Naive B cell (primary cell): ENCODE results near the gene MCF2L. TPM values are rescaled to one million over a fixed set of nuclear protein-coding genes. Genes with fewer than 3 reads are reported as not detected.
"Not testable (repeated sequence)": the region's sequence is repeated elsewhere in the genome, so short reads cannot be mapped to it uniquely, and the experiment has no call there.

ENCODE experiments used
- ATAC-seq, 2 donors: fragments of 150-1000 bp; cut with Tn5 transposase; 2 replicates each; pipeline ENCODE4 v1.10.0; 2021; ENCODE audit warnings: low read depth in 2 of 2, mild to moderate bottlenecking in 2 of 2, moderate library complexity in 2 of 2
- DNase-seq: peaks from one replicate; pipeline ENCODE4 v3.0.0; 2022
- H3K27ac Mint-ChIP-seq, 6 donors: one replicate each; pipeline ENCODE4 v1.8.0; 2020 to 2022; ENCODE audit warnings: mild to moderate bottlenecking in 6 of 6, mixed read lengths in 6 of 6, moderate library complexity in 5 of 6, inconsistent platforms in 2 of 6
- H3K27me3 Mint-ChIP-seq, 3 donors: one replicate each; pipeline ENCODE4 v1.8.0; 2021 to 2022; ENCODE audit warnings: mixed read lengths in 3 of 3, mild to moderate bottlenecking in 1 of 3
- H3K36me3 Mint-ChIP-seq, 2 donors: one replicate each; pipeline ENCODE4 v1.8.0; 2020 to 2022; ENCODE audit warnings: mixed read lengths in 2 of 2, inconsistent platforms in 1 of 2, mild to moderate bottlenecking in 1 of 2
- H3K4me1 Mint-ChIP-seq, 3 donors: one replicate each; pipeline ENCODE4 v1.8.0; 2020 to 2022; ENCODE audit warnings: mixed read lengths in 3 of 3, inconsistent platforms in 1 of 3, mild to moderate bottlenecking in 1 of 3, moderate library complexity in 1 of 3
- H3K4me3 Mint-ChIP-seq, 8 donors: one replicate each; pipeline ENCODE4 v1.8.0; 2020 to 2022; ENCODE audit warnings: mild to moderate bottlenecking in 8 of 8, mixed read lengths in 8 of 8, moderate library complexity in 8 of 8, inconsistent platforms in 2 of 8
- H3K9me3 Mint-ChIP-seq, 7 donors: one replicate each; pipeline ENCODE4 v1.8.0; 2020 to 2022; ENCODE audit warnings: mixed read lengths in 7 of 7, mild to moderate bottlenecking in 5 of 7, inconsistent platforms in 2 of 7, moderate library complexity in 1 of 7
- polyA plus RNA-seq, 6 donors: library from polyadenylated mRNA; unstranded; fragments of 300-500 nt; fragmentation: Illumina TruSeq; gene quantifications; one replicate each; pipeline ENCODE4 v1.2.3, GENCODE V29; 2021; ENCODE audit warnings: low read depth in 6 of 6

The MCF2L gene
- polyA plus RNA-seq, 6 donors from 2014 or later: 2.1 to 4.7 (median 4.2) TPM

- H3K27ac Mint-ChIP-seq: no peak overlapping the region
- DNase-seq: no peak
- H3K36me3 Mint-ChIP-seq: peaks cover 8 to 19% of the 10 kb centered on the region in 2 donors
- peaks cover 0 to 6% (median 3%) of the 10 kb centered on the region in 7 donors for H3K9me3 Mint-ChIP-seq
- ATAC-seq: no peak
- H3K4me3 Mint-ChIP-seq: no peak overlapping the region
- peaks cover 11 to 43% (median 34%) of the 10 kb centered on the region in 3 donors for H3K27me3 Mint-ChIP-seq
- peaks cover 18 to 32% (median 22%) of the 10 kb centered on the region in 3 donors for H3K4me1 Mint-ChIP-seq
Observed at GRCh38 chr13:112933649-112934048, 35.4 kb upstream of the MCF2L start.

- ATAC-seq (no peak), DNase-seq (no peak)
- Mint-ChIP-seq H3K9me3 (peaks cover 0 to 6% (median 3%) of the 10 kb centered on the region in 7 donors), H3K4me3 (no peak overlapping the region), H3K4me1 (peaks cover 14 to 30% (median 21%) of the 10 kb centered on the region in 3 donors), H3K36me3 (peaks cover 8 to 19% of the 10 kb centered on the region in 2 donors), H3K27me3 (peaks cover 9 to 38% (median 34%) of the 10 kb centered on the region in 3 donors), H3K27ac (peak overlapping the region in 1 of 6 donors; percentile 24)
Observed at GRCh38 chr13:112934078-112934477, 34.9 kb upstream of the MCF2L start.

GRCh38 chr13:112938680-112939079, 30.3 kb upstream of the MCF2L start:
- no peak overlapping the region for H3K4me3 Mint-ChIP-seq
- ATAC-seq (no peak), DNase-seq (no peak)
- peaks cover 11 to 18% (median 15%) of the 10 kb centered on the region in 3 donors for H3K4me1 Mint-ChIP-seq
- peaks cover 4 to 8% of the 10 kb centered on the region in 2 donors for H3K36me3 Mint-ChIP-seq
- H3K27me3 Mint-ChIP-seq: peaks cover 9 to 26% (median 22%) of the 10 kb centered on the region in 3 donors
- H3K9me3 Mint-ChIP-seq: peaks cover 0 to 6% (median 3%) of the 10 kb centered on the region in 7 donors
- H3K27ac Mint-ChIP-seq: no peak overlapping the region

GRCh38 chr13:112940236-112940635, 28.8 kb upstream of the MCF2L start:
- peaks cover 0 to 6% (median 3%) of the 10 kb centered on the region in 7 donors for H3K9me3 Mint-ChIP-seq
- H3K36me3 Mint-ChIP-seq: peaks cover 4 to 8% of the 10 kb centered on the region in 2 donors
- ATAC-seq: no peak
- peaks cover 12 to 21% (median 16%) of the 10 kb centered on the region in 3 donors for H3K4me1 Mint-ChIP-seq
- H3K27ac Mint-ChIP-seq: peak overlapping the region in 1 of 6 donors; percentile 58
- H3K4me3 Mint-ChIP-seq: no peak overlapping the region
- no peak for DNase-seq
- peaks cover 10 to 32% (median 29%) of the 10 kb centered on the region in 3 donors for H3K27me3 Mint-ChIP-seq

GRCh38 chr13:112941349-112941748, 27.7 kb upstream of the MCF2L start:
- H3K4me1 Mint-ChIP-seq: peaks cover 12 to 21% (median 19%) of the 10 kb centered on the region in 3 donors
- no peak overlapping the region for H3K4me3 Mint-ChIP-seq
- no peak for DNase-seq
- peaks cover 0 to 6% (median 3%) of the 10 kb centered on the region in 7 donors for H3K9me3 Mint-ChIP-seq
- ATAC-seq: no peak
- H3K27ac Mint-ChIP-seq: no peak overlapping the region
- H3K27me3 Mint-ChIP-seq: peaks cover 14 to 35% (median 32%) of the 10 kb centered on the region in 3 donors
- peaks cover 4 to 8% of the 10 kb centered on the region in 2 donors for H3K36me3 Mint-ChIP-seq

- not testable (repeated sequence) for H3K9me3 Mint-ChIP-seq, ATAC-seq, H3K27ac Mint-ChIP-seq, H3K4me3 Mint-ChIP-seq, H3K36me3 Mint-ChIP-seq, DNase-seq
- Mint-ChIP-seq H3K27me3 (peaks cover 14 to 40% (median 36%) of the 10 kb centered on the region in 3 donors), H3K4me1 (peaks cover 12 to 21% (median 19%) of the 10 kb centered on the region in 3 donors)
Observed at GRCh38 chr13:112941765-112942164, 27.2 kb upstream of the MCF2L start.

- Mint-ChIP-seq H3K27ac (peak overlapping the region in 5 of 6 donors; percentile 61 to 95 (median 92)), H3K9me3 (peaks cover 0 to 2% (median 0%) of the 10 kb centered on the region in 7 donors)
Observed at GRCh38 chr13:112942689-112943308, 26.2 kb upstream of the MCF2L start.

GRCh38 chr13:112943309-112944125, 25.5 kb upstream of the MCF2L start:
- Mint-ChIP-seq H3K36me3 (no peaks in the 10 kb centered on the region), H3K27ac (peak overlapping the region in 1 of 6 donors; percentile 85), H3K4me3 (peak overlapping the region; percentile 62 to 98 (median 80)), H3K9me3 (no peaks in the 10 kb centered on the region), H3K4me1 (peaks cover 12 to 18% (median 17%) of the 10 kb centered on the region in 3 donors), H3K27me3 (peaks cover 17 to 35% (median 32%) of the 10 kb centered on the region in 3 donors)
- ATAC-seq (peak; percentile 18 to 29), DNase-seq (peak; percentile 9)

More at GRCh38 chr13:112942689-112943308, 26.2 kb upstream of the MCF2L start:
- H3K36me3 Mint-ChIP-seq: peaks cover under 1 to 2% of the 10 kb centered on the region in 2 donors
- peaks cover 14 to 36% (median 35%) of the 10 kb centered on the region in 3 donors for H3K27me3 Mint-ChIP-seq
- H3K4me3 Mint-ChIP-seq: peak overlapping the region; percentile 80 to 98 (median 96)
- peaks cover 10 to 17% (median 14%) of the 10 kb centered on the region in 3 donors for H3K4me1 Mint-ChIP-seq
- ATAC-seq: peak; percentile 97 to 98
- peak; percentile 88 for DNase-seq

- H3K27me3 Mint-ChIP-seq: peaks cover 17 to 44% (median 38%) of the 10 kb centered on the region in 3 donors
- no peak for DNase-seq
- H3K9me3 Mint-ChIP-seq: no peaks in the 10 kb centered on the region
- peaks cover 8 to 14% (median 12%) of the 10 kb centered on the region in 3 donors for H3K4me1 Mint-ChIP-seq
- no peak overlapping the region for H3K4me3 Mint-ChIP-seq
- peak overlapping the region in 1 of 6 donors; percentile 3 for H3K27ac Mint-ChIP-seq
- no peak for ATAC-seq
- H3K36me3 Mint-ChIP-seq: no peaks in the 10 kb centered on the region
Observed at GRCh38 chr13:112947796-112948195, 21.2 kb upstream of the MCF2L start.

GRCh38 chr13:112951674-112952371, 17.2 kb upstream of the MCF2L start:
- peaks cover 8 to 20% (median 15%) of the 10 kb centered on the region in 3 donors for H3K27me3 Mint-ChIP-seq
- no peaks in the 10 kb centered on the region for H3K36me3 Mint-ChIP-seq

GRCh38 chr13:112952759-112953551, 16.1 kb upstream of the MCF2L start:
- DNase-seq: no peak
- Mint-ChIP-seq H3K27me3 (peaks cover 8 to 17% (median 14%) of the 10 kb centered on the region in 3 donors), H3K4me1 (peaks cover 4 to 6% (median 5%) of the 10 kb centered on the region in 3 donors), H3K9me3 (no peaks in the 10 kb centered on the region), H3K27ac (no peak overlapping the region), H3K4me3 (no peak overlapping the region), H3K36me3 (no peaks in the 10 kb centered on the region)
- no peak for ATAC-seq

More at GRCh38 chr13:112951674-112952371, 17.2 kb upstream of the MCF2L start:
- no peak for ATAC-seq
- no peak for DNase-seq
- H3K27ac Mint-ChIP-seq: no peak overlapping the region
- no peak overlapping the region for H3K4me3 Mint-ChIP-seq
- no peaks in the 10 kb centered on the region for H3K9me3 Mint-ChIP-seq
- peaks cover 4 to 6% (median 5%) of the 10 kb centered on the region in 3 donors for H3K4me1 Mint-ChIP-seq
